Testis (tissue), 3 donors: Measurements from ENCODE around the gene LY6G5B. TPM values are rescaled to one million over a fixed set of nuclear protein-coding genes. Genes with fewer than 3 reads are reported as not detected.

Source experiments
- DNase-seq: peaks from one replicate; pipeline ENCODE4 v3.0.0-alpha.2; 2019
- H3K27ac ChIP-seq, 2 donors: fragments of 200-600 bp; sonication (generic); one replicate each; pipeline ENCODE4 v1.5.1; 2019
- H3K27me3 ChIP-seq: fragments of 200-600 bp; sonication (generic); one replicate; pipeline ENCODE4 v1.5.1; 2019
- H3K36me3 ChIP-seq: fragments of 200-600 bp; sonication (generic); one replicate; pipeline ENCODE4 v1.5.1; 2017; ENCODE audit warnings: low read depth; ENCODE audit errors: missing control alignments
- H3K4me1 ChIP-seq: fragments of 200-600 bp; sonication (generic); one replicate; pipeline ENCODE4 v1.5.1; 2019
- H3K4me3 ChIP-seq, 2 donors: fragments of 200-600 bp; sonication (generic); one replicate each; pipeline ENCODE4 v1.5.1; 2017 to 2019
- H3K9me3 ChIP-seq: fragments of 200-600 bp; sonication (generic); one replicate; pipeline ENCODE4 v1.5.1; 2017
- POLR2A ChIP-seq: fragments of 450-650 bp; IDR thresholded peaks from one replicate; pipeline ENCODE4 v1.6.1; 2017; ENCODE audit warnings: antibody characterized with exemption, mild to moderate bottlenecking, moderate library complexity
- WGBS, 2 donors: methylation state at CpG; one replicate each; pipeline ENCODE4 v1.1.5; 2018; 5-methylcytosine and 5-hydroxymethylcytosine counted together
- intact Hi-C: fragments of 100-400 bp; cut with DNase I; formaldehyde crosslinking; loops from one replicate; pipeline ENCODE4 v1.15.1; 2023; ENCODE audit warnings: low total_unique reads
- polyA plus RNA-seq: library from polyadenylated mRNA; stranded (reverse); fragments of 350-450 nt; fragmentation: Illumina TruSeq; extraction: RNeasy Lipid Tissue Mini Kit (QIAGEN cat#74804); gene quantifications from one replicate; pipeline ENCODE4 v1.2.3, GENCODE V29; 2014; ENCODE audit warnings: low read depth, low replicate concordance; ENCODE audit not compliant: insufficient read depth
- total RNA-seq, 2 donors: library from RNA; depleted of rRNA; stranded (reverse); fragments of >200 nt; gene quantifications; one replicate each; pipeline ENCODE4 v1.2.3, GENCODE V29; 2016
- TF ChIP-seq, protein P1 (sequence below), 3 experiments: fragments of 450-650 bp in 2 of 3; fragments of 200-600 bp in 1 of 3; sonication (generic) in 1 of 3; IDR thresholded peaks; one replicate each; pipeline ENCODE4 v1.5.1; 2016 to 2019; ENCODE audit warnings: antibody characterized with exemption in 3 of 3, mild to moderate bottlenecking in 2 of 3, moderate library complexity in 1 of 3

LY6G5B gene
- total and polyA plus RNA-seq, 3 donors from 2014 or later: 14.0 to 16.3 (median 15.9) TPM

- Histone ChIP-seq H3K4me3 (peak overlapping the region; percentile 82 to 85), H3K9me3 (no peaks in the 10 kb centered on the region), H3K36me3 (no peaks in the 10 kb centered on the region), H3K27ac (peak overlapping the region; percentile 82 to 97), H3K27me3 (no peaks in the 10 kb centered on the region), H3K4me1 (peaks cover 10% of the 10 kb centered on the region)
- TF ChIP-seq, protein P1, sequence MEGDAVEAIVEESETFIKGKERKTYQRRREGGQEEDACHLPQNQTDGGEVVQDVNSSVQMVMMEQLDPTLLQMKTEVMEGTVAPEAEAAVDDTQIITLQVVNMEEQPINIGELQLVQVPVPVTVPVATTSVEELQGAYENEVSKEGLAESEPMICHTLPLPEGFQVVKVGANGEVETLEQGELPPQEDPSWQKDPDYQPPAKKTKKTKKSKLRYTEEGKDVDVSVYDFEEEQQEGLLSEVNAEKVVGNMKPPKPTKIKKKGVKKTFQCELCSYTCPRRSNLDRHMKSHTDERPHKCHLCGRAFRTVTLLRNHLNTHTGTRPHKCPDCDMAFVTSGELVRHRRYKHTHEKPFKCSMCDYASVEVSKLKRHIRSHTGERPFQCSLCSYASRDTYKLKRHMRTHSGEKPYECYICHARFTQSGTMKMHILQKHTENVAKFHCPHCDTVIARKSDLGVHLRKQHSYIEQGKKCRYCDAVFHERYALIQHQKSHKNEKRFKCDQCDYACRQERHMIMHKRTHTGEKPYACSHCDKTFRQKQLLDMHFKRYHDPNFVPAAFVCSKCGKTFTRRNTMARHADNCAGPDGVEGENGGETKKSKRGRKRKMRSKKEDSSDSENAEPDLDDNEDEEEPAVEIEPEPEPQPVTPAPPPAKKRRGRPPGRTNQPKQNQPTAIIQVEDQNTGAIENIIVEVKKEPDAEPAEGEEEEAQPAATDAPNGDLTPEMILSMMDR (IDR thresholded peaks at IDR 0.05): no peak
- no peak for TF ChIP-seq POLR2A
- intact Hi-C loops: no loop called here
- no peak for DNase-seq
- WGBS, 2 donors: 18 to 26% methylated on average over 6 to 7 of the region's 7 CpGs
Measured at GRCh38 chr6:31701666-31702404, 32.1 kb downstream of the LY6G5B start.

DNA sequence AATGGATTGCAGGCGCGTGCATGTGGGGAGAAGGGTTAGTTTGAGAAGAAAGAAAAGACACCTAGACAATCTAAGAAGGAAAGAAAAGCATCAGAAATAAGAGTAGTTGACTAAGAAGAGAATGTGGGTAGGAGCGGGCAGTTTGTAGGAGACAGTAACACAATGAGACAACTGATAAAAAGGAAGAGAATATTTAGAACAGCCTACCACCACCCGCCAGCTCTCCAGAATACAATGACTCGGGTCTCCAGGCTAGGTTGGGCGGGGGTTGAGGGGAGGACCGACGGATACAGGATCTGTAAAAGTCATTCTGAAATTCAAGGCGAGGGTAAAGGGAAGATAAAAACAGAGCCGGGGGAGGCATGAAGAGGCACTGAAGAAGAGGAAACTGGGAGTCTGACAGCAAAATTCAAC is 32.6 kb downstream of the LY6G5B start:
- intact Hi-C loops: no loop called here
- Histone ChIP-seq H3K36me3 (no peaks in the 10 kb centered on the region), H3K27ac (peak overlapping the region; percentile 82 to 97), H3K4me3 (peak overlapping the region; percentile 82 to 85), H3K9me3 (no peaks in the 10 kb centered on the region), H3K27me3 (no peaks in the 10 kb centered on the region), H3K4me1 (peaks cover 10% of the 10 kb centered on the region)
- TF ChIP-seq, protein P1 (IDR thresholded peaks at IDR 0.05): no peak
- TF ChIP-seq POLR2A: no peak
- DNase-seq: peak; percentile 49
- 0% methylated on average over 10 of the region's 10 CpGs for WGBS, 2 donors

DNA sequence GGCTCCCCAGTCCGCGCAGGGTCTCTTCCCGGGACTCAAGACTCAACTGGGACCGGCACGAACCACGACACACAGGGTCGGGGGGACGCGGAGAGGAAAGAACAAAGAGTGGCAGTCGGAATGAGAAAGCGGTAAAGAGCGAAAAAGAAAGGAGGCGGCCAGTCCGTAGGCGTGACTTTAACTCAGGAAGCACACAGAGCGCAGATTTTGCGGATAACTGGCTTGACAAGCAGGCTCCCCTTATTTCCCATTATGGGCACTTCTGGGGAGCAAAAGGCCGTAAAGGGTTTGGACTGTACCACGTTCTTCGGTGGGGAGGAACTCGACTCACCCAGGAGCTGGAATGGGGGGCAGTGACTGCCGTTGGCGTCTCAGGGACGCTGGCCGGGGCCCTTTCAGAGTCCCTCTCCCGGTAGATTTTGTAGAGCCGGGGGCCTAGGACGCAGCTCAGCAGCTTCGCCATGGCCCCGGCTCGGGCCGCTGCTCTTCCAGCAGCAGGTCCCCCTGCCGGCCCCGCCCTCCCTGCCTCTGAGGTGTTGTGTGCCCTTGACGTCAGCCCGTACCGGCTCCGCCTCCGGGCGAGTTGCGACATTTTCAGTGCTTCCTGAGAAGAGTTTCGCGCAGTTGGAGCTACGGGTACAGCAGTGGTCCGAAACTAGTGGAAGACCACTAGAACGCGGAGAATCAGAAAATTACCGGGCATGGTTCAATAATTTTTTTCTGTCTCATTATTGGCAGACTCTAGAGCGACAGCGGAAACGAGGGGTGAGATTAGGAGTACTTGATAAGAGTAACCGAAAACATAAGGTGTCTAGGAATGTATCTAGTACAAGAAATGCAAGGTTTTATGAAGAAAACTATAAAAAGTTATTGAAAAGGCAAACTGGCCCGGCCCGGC is 33.3 kb downstream of the LY6G5B start, which contains the start of gene ABHD16A:
Gene ABHD16A (minus strand): TSS at position 506 of the 898 bp plus-strand sequence. CDS start 43 bp downstream, at position 463.
- DNase-seq: peak; percentile 100
- no peaks in the 10 kb centered on the region for H3K36me3 ChIP-seq
- no peaks in the 10 kb centered on the region for H3K27me3 ChIP-seq
- intact Hi-C loops: no loop called here
- H3K27ac ChIP-seq: peak within 1 kb of the TSS; percentile 82 to 97
- peak; percentile 97 for TF ChIP-seq POLR2A
- TF ChIP-seq, protein P1 (IDR thresholded peaks at IDR 0.05): peak in 2 of 3 experiments; percentile 14 to 33
- peaks cover 10% of the 10 kb centered on the region for H3K4me1 ChIP-seq
- WGBS, 2 donors: 1 to 2% methylated on average over 42 to 54 of the region's 54 CpGs
- peak within 1 kb of the TSS; percentile 82 to 85 for H3K4me3 ChIP-seq
- H3K9me3 ChIP-seq: no peaks in the 10 kb centered on the region

GRCh38 chr6:31705931-31706330 is 36.2 kb downstream of the LY6G5B start:
- Histone ChIP-seq H3K4me1 (peaks cover 10% of the 10 kb centered on the region), H3K27me3 (no peaks in the 10 kb centered on the region), H3K27ac (no peak overlapping the region), H3K36me3 (no peaks in the 10 kb centered on the region), H3K9me3 (no peaks in the 10 kb centered on the region), H3K4me3 (no peak overlapping the region)
- TF ChIP-seq, protein P1 (IDR thresholded peaks at IDR 0.05): no peak
- no peak for TF ChIP-seq POLR2A
- no peak for DNase-seq
- intact Hi-C loops: no loop called here
- 83 to 88% methylated on average over 6 of the region's 6 CpGs for WGBS, 2 donors
